ENCODE results near the gene PRSS56.

The PRSS56 gene

GRCh38 chr2:232519581-232520438, at the start of gene PRSS56:
Gene PRSS56 (plus strand): TSS chr2:232520388. CDS start chr2:232520599, 211 bp downstream.
- H3K4me3 ChIP-seq (ENCODE audit: low read length) = no peak within 1 kb of the TSS
- no peak for DNase-seq (ENCODE audit: low read depth)
- TF ChIP-seq CTCF (IDR thresholded peaks at IDR 0.05; ENCODE audit: insufficient read depth, low read depth, low read length, missing control alignments) = no peak

- DNase-seq (ENCODE audit: low read depth) = peak; percentile 42
- H3K4me3 ChIP-seq (ENCODE audit: low read length) = no peak overlapping the region
- TF ChIP-seq CTCF (IDR thresholded peaks at IDR 0.05; ENCODE audit: insufficient read depth, low read depth, low read length, missing control alignments) = no peak
Measured at GRCh38 chr2:232473467-232473890, 46.7 kb upstream of the PRSS56 start.

- no peak for DNase-seq (ENCODE audit: low read depth)
- no peak for TF ChIP-seq CTCF (IDR thresholded peaks at IDR 0.05; ENCODE audit: insufficient read depth, low read depth, low read length, missing control alignments)
- H3K4me3 ChIP-seq (ENCODE audit: low read length) = no peak overlapping the region
Measured at GRCh38 chr2:232476045-232476444, 44.1 kb upstream of the PRSS56 start.

DNA sequence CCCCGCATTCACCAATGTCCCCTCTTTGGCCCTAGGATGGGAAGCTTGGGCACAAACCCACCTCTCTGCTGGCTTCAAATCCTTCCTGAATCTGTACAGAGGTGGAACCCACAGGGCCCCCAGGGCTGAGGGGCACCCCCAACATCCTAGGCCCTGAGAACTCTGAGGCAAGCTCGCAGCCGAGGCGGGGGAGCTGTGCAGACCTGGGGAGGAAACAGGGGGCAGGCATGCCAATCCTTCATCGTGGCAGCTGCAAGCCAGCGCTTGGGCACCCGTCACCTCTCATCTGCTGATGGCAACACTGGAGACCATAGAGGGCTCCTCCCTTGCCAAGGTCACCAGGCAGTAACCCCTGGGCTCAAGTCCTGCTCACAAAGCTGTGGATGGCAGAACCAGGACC, 43.4 kb upstream of the PRSS56 start:
- DNase-seq (ENCODE audit: low read depth) = no peak
- H3K4me3 ChIP-seq (ENCODE audit: low read length) = no peak overlapping the region
- TF ChIP-seq CTCF (IDR thresholded peaks at IDR 0.05; ENCODE audit: insufficient read depth, low read depth, low read length, missing control alignments) = no peak

DNA sequence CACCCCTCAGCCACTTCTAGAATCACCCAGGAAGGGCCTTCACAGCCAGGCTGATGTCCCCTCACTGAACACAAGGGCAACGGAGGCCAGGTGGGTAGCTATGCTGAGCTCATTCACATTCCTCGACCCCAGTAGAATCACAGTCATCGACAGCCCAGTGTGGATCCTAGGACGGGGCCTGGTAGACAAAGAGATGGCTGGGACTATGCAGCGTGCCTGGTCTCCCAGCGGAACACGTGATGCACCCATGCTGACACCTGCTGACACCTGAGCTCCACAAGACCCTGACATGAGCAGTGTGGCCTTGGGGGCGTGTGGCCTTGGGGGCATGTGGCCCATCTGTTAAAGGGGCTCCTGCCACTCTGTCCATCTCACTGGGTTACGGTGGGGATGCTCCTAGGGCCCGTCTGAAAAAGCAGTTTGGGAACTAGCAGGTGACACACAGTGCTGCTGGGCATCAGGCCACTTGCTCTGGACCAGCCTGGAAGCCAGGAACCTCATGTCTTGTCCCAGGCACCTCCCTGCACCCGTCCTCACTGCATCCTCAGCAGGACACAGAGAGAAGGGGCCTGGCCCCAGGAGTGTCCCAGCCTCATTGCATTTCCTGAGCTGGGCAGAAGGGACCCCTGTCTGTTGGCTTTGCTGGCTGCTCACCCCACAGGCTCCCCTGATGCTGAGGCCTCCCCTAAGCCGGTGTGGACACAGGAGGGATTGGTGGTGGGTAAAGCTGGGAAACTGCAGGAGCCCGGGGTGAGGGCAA, 42.3 kb upstream of the PRSS56 start:
- no peak for TF ChIP-seq CTCF (IDR thresholded peaks at IDR 0.05; ENCODE audit: insufficient read depth, low read depth, low read length, missing control alignments)
- no peak overlapping the region for H3K4me3 ChIP-seq (ENCODE audit: low read length)
- no peak for DNase-seq (ENCODE audit: low read depth)

GRCh38 chr2:232478571-232479340, 41.4 kb upstream of the PRSS56 start:
- no peak overlapping the region for H3K4me3 ChIP-seq (ENCODE audit: low read length)
- DNase-seq (ENCODE audit: low read depth) = no peak
- TF ChIP-seq CTCF (IDR thresholded peaks at IDR 0.05; ENCODE audit: insufficient read depth, low read depth, low read length, missing control alignments) = no peak
